SK-N-SH treated with all-trans-retinoic acid at 6 μM for 48 hours (cell line): ENCODE results near the gene JARID2.

Source experiments
- RARB ChIP-seq: fragments of 250-450 bp; sonication (Bioruptor Pico); IDR thresholded peaks from 2 replicates; pipeline ENCODE4 v1.8.0; 2021; ENCODE audit warnings: mild to moderate bottlenecking, moderate library complexity
- SNAI2 ChIP-seq: fragments of 250-450 bp; sonication (Bioruptor Pico); IDR thresholded peaks from 2 replicates; pipeline ENCODE4 v1.5.0; 2020; ENCODE audit warnings: mild to moderate bottlenecking, moderate library complexity
- TCF4 ChIP-seq: fragments of 250-450 bp; sonication (Bioruptor Pico); IDR thresholded peaks from 2 replicates; pipeline ENCODE4 v1.8.0; 2021; ENCODE audit warnings: mild to moderate bottlenecking, moderate library complexity, borderline replicate concordance
- ZFP3 ChIP-seq: fragments of 250-450 bp; sonication (Bioruptor Pico); IDR thresholded peaks from 2 replicates; pipeline ENCODE4 v1.5.0; 2020; ENCODE audit warnings: mild to moderate bottlenecking, moderate library complexity
- ZFP30 ChIP-seq: fragments of 450-650 bp; formaldehyde crosslinking; IDR thresholded peaks from 2 replicates; pipeline ENCODE4 v1.5.0; 2022; ENCODE audit warnings: mild to moderate bottlenecking, moderate library complexity
- ZNF565 ChIP-seq: fragments of 450-650 bp; formaldehyde crosslinking; conservative IDR thresholded peaks from 2 replicates; pipeline ENCODE4 v1.5.0; 2020; ENCODE audit warnings: low read depth, mild to moderate bottlenecking, moderate library complexity
- ZNF8 ChIP-seq: fragments of 450-650 bp; formaldehyde crosslinking; IDR thresholded peaks from 2 replicates; pipeline ENCODE4 v1.5.0; 2020; ENCODE audit warnings: mild to moderate bottlenecking, moderate library complexity
- TF ChIP-seq, protein P1 (sequence below): fragments of 250-450 bp; sonication (Bioruptor Pico); IDR thresholded peaks from 2 replicates; pipeline ENCODE4 v1.8.0; 2020; ENCODE audit warnings: mild to moderate bottlenecking, moderate library complexity, borderline replicate concordance
- TF ChIP-seq, protein P2 (sequence below): fragments of 250-450 bp; sonication (Bioruptor Pico); IDR thresholded peaks from 2 replicates; pipeline ENCODE4 v1.5.1; 2020; ENCODE audit warnings: low read depth, mild to moderate bottlenecking, moderate library complexity
- TF ChIP-seq, protein P3 (sequence below): fragments of 250-450 bp; sonication (Bioruptor Pico); IDR thresholded peaks from 2 replicates; pipeline ENCODE4 v1.5.0; 2020; ENCODE audit warnings: mild to moderate bottlenecking, moderate library complexity
- TF ChIP-seq, protein P4 (sequence below): fragments of 250-450 bp; sonication (Bioruptor Pico); IDR thresholded peaks from 2 replicates; pipeline ENCODE4 v1.5.1; 2021; ENCODE audit warnings: mild to moderate bottlenecking, moderate library complexity

DNA sequence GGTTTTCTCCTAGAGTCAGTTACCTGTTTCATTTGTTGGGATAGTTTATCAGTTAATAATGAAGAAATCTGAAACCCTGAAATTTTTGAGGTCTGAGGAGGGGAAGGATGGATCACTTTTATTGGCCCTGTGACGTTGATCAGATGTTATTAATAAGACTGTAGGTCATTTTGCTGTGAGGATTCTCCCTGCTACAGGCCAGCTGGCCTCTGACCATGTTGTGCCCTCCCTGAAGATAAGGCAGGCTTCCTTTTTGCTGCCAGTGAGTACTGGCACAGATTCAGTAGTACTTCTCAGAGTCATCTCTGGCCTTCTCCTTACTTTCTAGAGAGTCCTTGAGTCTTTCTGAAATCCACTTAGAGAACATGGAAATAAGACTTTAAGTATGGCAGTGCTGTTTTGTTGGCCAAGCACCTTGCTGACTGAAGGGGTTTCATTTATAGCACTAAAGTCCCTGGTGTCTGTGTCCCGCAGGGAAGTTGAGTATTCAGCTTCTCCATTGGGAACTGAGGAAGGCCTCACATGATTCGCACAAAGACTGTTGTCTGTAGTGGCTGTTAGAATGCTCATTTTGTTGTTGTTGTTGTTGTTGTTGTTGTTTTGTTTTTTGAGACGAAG lies 214.3 kb downstream of the JARID2 start:
- TF ChIP-seq ZFP3 (CRISPR knock-in tag) (no peak), SNAI2 (no peak), ZNF8 (CRISPR knock-in tag) (no peak), TCF4 (no peak), RARB (CRISPR knock-in tag) (no peak), ZNF565 (CRISPR knock-in tag) (no peak), ZFP30 (CRISPR knock-in tag) (no peak)
- TF ChIP-seq, protein P1, sequence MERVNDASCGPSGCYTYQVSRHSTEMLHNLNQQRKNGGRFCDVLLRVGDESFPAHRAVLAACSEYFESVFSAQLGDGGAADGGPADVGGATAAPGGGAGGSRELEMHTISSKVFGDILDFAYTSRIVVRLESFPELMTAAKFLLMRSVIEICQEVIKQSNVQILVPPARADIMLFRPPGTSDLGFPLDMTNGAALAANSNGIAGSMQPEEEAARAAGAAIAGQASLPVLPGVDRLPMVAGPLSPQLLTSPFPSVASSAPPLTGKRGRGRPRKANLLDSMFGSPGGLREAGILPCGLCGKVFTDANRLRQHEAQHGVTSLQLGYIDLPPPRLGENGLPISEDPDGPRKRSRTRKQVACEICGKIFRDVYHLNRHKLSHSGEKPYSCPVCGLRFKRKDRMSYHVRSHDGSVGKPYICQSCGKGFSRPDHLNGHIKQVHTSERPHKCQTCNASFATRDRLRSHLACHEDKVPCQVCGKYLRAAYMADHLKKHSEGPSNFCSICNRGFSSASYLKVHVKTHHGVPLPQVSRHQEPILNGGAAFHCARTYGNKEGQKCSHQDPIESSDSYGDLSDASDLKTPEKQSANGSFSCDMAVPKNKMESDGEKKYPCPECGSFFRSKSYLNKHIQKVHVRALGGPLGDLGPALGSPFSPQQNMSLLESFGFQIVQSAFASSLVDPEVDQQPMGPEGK (CRISPR knock-in tag) = no peak
- TF ChIP-seq, protein P2, sequence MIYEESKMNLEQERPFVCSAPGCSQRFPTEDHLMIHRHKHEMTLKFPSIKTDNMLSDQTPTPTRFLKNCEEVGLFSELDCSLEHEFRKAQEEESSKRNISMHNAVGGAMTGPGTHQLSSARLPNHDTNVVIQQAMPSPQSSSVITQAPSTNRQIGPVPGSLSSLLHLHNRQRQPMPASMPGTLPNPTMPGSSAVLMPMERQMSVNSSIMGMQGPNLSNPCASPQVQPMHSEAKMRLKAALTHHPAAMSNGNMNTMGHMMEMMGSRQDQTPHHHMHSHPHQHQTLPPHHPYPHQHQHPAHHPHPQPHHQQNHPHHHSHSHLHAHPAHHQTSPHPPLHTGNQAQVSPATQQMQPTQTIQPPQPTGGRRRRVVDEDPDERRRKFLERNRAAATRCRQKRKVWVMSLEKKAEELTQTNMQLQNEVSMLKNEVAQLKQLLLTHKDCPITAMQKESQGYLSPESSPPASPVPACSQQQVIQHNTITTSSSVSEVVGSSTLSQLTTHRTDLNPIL (CRISPR knock-in tag) = no peak
- TF ChIP-seq, protein P3, sequence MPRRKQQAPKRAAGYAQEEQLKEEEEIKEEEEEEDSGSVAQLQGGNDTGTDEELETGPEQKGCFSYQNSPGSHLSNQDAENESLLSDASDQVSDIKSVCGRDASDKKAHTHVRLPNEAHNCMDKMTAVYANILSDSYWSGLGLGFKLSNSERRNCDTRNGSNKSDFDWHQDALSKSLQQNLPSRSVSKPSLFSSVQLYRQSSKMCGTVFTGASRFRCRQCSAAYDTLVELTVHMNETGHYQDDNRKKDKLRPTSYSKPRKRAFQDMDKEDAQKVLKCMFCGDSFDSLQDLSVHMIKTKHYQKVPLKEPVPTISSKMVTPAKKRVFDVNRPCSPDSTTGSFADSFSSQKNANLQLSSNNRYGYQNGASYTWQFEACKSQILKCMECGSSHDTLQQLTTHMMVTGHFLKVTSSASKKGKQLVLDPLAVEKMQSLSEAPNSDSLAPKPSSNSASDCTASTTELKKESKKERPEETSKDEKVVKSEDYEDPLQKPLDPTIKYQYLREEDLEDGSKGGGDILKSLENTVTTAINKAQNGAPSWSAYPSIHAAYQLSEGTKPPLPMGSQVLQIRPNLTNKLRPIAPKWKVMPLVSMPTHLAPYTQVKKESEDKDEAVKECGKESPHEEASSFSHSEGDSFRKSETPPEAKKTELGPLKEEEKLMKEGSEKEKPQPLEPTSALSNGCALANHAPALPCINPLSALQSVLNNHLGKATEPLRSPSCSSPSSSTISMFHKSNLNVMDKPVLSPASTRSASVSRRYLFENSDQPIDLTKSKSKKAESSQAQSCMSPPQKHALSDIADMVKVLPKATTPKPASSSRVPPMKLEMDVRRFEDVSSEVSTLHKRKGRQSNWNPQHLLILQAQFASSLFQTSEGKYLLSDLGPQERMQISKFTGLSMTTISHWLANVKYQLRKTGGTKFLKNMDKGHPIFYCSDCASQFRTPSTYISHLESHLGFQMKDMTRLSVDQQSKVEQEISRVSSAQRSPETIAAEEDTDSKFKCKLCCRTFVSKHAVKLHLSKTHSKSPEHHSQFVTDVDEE (CRISPR knock-in tag) = no peak
- TF ChIP-seq, protein P4, sequence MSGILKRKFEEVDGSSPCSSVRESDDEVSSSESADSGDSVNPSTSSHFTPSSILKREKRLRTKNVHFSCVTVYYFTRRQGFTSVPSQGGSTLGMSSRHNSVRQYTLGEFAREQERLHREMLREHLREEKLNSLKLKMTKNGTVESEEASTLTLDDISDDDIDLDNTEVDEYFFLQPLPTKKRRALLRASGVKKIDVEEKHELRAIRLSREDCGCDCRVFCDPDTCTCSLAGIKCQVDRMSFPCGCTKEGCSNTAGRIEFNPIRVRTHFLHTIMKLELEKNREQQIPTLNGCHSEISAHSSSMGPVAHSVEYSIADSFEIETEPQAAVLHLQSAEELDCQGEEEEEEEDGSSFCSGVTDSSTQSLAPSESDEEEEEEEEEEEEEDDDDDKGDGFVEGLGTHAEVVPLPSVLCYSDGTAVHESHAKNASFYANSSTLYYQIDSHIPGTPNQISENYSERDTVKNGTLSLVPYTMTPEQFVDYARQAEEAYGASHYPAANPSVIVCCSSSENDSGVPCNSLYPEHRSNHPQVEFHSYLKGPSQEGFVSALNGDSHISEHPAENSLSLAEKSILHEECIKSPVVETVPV = no peak
